Measurements from ENCODE around the gene SPPL2B.

The SPPL2B gene

GRCh38 chr19:2362970-2363300 is 34.5 kb downstream of the SPPL2B start:
- no peak for ATAC-seq
- no peak for TF ChIP-seq ARNTL (CRISPR knock-in tag; IDR thresholded peaks at IDR 0.05; ENCODE audit: borderline replicate concordance, low read depth)
- TF ChIP-seq TSHZ2 (CRISPR knock-in tag; IDR thresholded peaks at IDR 0.05), result no peak
- no peak for TF ChIP-seq GLIS3 (CRISPR knock-in tag; IDR thresholded peaks at IDR 0.05)
- TF ChIP-seq RARB (CRISPR knock-in tag; IDR thresholded peaks at IDR 0.05), result no peak
- TF ChIP-seq BACH2 (CRISPR knock-in tag; IDR thresholded peaks at IDR 0.05; ENCODE audit: borderline replicate concordance), result no peak
- TF ChIP-seq ZFP30 (CRISPR knock-in tag; IDR thresholded peaks at IDR 0.05), result no peak
- TF ChIP-seq TOX (CRISPR knock-in tag; IDR thresholded peaks at IDR 0.05; ENCODE audit: borderline replicate concordance), result no peak
- no peak for TF ChIP-seq POU6F1 (CRISPR knock-in tag; IDR thresholded peaks at IDR 0.05; ENCODE audit: borderline replicate concordance, low read depth)
- no peak for TF ChIP-seq PPARA (CRISPR knock-in tag; IDR thresholded peaks at IDR 0.05; ENCODE audit: borderline replicate concordance)
- TF ChIP-seq ZNF565 (CRISPR knock-in tag; conservative IDR thresholded peaks at IDR 0.05; ENCODE audit: low read depth), result no peak
- no peak for TF ChIP-seq CSRNP3 (CRISPR knock-in tag; IDR thresholded peaks at IDR 0.05)
- no peak for TF ChIP-seq TCF4 (CRISPR knock-in tag; IDR thresholded peaks at IDR 0.05; ENCODE audit: borderline replicate concordance)
- TF ChIP-seq OSR1 (CRISPR knock-in tag; IDR thresholded peaks at IDR 0.05), result no peak
- TF ChIP-seq CSDC2 (CRISPR knock-in tag; IDR thresholded peaks at IDR 0.05), result no peak

- no peak for TF ChIP-seq ARNTL (CRISPR knock-in tag; IDR thresholded peaks at IDR 0.05; ENCODE audit: borderline replicate concordance, low read depth)
- TF ChIP-seq TSHZ2 (CRISPR knock-in tag; IDR thresholded peaks at IDR 0.05), result no peak
- no peak for TF ChIP-seq ZNF8 (CRISPR knock-in tag; IDR thresholded peaks at IDR 0.05)
- no peak for TF ChIP-seq ISL1 (CRISPR knock-in tag; IDR thresholded peaks at IDR 0.05)
- no peak for TF ChIP-seq POU6F1 (CRISPR knock-in tag; IDR thresholded peaks at IDR 0.05; ENCODE audit: borderline replicate concordance, low read depth)
- no peak for TF ChIP-seq GLIS3 (CRISPR knock-in tag; IDR thresholded peaks at IDR 0.05)
- TF ChIP-seq CSRNP3 (CRISPR knock-in tag; IDR thresholded peaks at IDR 0.05), result no peak
- TF ChIP-seq ESRRG (CRISPR knock-in tag; IDR thresholded peaks at IDR 0.05), result no peak
- no peak for TF ChIP-seq OSR1 (CRISPR knock-in tag; IDR thresholded peaks at IDR 0.05)
- no peak for TF ChIP-seq ZC3H10 (CRISPR knock-in tag; IDR thresholded peaks at IDR 0.05)
- no peak for ATAC-seq
Measured at GRCh38 chr19:2363419-2363818, 34.9 kb downstream of the SPPL2B start.

All from SK-N-SH treated with all-trans-retinoic acid at 6 μM for 48 hours (cell line).